Fibroblast of mammary gland (primary cell): ENCODE data around the gene SRGAP1.
"Not testable (repeated sequence)": the region's sequence is repeated elsewhere in the genome, so short reads cannot be mapped to it uniquely, and the experiment has no call there.

Experiments used
- DNase-seq: peaks from one replicate; pipeline ENCODE4 v3.0.0-alpha.2; 2010; ENCODE audit warnings: low read depth
- H3K4me3 ChIP-seq: 2 replicates; pipeline ENCODE4 v1.5.1; 2011; ENCODE audit warnings: low read depth, mild to moderate bottlenecking, low read length, moderate library complexity; ENCODE audit not compliant: control insufficient read depth
- TF ChIP-seq, protein P1 (sequence below): conservative IDR thresholded peaks from 2 replicates; pipeline ENCODE4 v1.5.1; 2011; ENCODE audit warnings: low read depth, low read length, inconsistent platforms; ENCODE audit not compliant: control insufficient read depth, insufficient read depth

The SRGAP1 gene

DNA sequence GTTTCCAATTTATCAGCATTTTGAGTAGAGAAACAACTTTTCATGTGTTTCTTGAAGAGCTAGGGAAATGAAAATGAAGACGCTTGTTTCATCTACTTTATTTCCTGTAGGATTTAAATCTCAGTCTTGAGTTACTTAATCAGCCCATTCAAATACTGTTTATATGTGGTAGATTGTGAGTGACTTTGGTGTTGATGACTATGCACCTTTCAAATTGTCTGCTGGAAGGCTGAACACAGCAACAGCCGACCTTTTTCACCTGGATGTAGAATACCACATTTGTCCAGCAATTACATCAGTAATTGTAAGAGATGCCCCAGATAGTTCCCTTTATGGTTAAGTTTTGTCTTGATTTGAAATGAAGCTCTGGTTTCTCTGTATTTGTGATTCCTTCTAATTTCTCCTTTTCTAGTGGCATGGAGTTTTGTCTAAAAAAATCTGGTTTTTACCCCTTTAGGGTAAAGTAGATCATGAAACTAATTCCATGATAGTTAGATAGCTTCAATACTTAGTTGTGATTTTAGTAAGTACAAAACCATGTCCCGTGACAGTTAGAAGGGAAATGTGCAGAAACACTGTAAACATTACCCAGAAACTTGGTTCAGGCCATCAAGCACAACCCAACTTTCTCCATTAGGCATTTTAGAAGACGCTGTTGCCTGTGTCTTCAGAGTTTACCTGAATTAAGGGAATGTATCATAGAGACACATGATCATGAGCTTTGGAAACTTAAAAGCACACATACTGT lies 165.0 kb downstream of the SRGAP1 start:
- H3K4me3 ChIP-seq = no peak overlapping the region
- TF ChIP-seq, protein P1, sequence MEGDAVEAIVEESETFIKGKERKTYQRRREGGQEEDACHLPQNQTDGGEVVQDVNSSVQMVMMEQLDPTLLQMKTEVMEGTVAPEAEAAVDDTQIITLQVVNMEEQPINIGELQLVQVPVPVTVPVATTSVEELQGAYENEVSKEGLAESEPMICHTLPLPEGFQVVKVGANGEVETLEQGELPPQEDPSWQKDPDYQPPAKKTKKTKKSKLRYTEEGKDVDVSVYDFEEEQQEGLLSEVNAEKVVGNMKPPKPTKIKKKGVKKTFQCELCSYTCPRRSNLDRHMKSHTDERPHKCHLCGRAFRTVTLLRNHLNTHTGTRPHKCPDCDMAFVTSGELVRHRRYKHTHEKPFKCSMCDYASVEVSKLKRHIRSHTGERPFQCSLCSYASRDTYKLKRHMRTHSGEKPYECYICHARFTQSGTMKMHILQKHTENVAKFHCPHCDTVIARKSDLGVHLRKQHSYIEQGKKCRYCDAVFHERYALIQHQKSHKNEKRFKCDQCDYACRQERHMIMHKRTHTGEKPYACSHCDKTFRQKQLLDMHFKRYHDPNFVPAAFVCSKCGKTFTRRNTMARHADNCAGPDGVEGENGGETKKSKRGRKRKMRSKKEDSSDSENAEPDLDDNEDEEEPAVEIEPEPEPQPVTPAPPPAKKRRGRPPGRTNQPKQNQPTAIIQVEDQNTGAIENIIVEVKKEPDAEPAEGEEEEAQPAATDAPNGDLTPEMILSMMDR = no peak
- DNase-seq = no peak

DNA sequence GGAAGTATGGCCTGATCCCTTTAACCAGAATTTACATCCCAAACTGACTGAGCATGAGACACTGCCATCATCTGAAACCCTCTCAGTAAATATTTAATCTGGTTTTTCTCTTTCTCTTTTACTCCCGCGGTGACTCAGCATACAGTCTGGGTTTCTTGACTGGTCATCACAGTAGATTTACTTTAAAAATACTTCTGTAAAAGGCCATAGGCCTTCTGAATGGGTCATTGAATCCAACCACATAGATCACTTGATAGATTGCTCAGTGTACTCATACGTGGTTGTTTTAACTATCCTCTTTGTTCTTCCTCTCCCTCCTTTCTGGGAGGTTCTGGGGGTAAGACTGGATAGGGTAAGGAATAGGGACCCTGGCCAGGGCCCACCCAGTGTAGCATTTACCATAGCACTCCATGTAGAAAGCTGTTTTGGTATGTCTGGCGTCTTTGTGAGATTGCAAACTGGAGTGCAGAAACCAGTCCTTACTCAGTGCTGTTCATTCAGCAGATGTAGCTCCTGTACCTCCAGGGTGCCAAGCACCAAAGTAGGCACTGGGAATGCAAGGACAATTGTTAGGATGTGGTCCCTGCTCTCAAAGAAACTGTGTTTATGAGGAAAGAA lies 165.7 kb downstream of the SRGAP1 start:
- TF ChIP-seq, protein P1 = no peak
- peak; percentile 75 for DNase-seq
- H3K4me3 ChIP-seq = no peak overlapping the region

DNA sequence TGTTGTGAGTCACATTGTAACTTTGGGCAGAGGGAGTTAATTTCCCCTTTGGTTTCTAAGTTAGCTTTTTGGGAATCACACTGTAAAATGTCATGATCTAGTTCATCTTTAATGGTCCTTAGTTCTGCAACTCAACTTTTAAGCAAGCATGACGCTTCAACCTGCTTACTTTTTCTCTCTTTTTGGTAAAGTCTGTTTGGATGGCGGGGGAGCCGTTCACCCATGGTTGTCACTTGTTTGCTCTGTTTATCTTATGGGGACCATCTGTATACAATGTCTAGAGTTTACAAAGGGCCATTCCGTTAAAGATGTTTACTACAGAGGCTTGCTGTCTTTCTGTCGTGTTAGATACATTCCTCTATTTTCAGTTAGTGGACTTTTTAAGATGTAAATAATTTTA lies 172.0 kb downstream of the SRGAP1 start:
- DNase-seq = no peak
- H3K4me3 ChIP-seq = no peak overlapping the region
- TF ChIP-seq, protein P1 = no peak

DNA sequence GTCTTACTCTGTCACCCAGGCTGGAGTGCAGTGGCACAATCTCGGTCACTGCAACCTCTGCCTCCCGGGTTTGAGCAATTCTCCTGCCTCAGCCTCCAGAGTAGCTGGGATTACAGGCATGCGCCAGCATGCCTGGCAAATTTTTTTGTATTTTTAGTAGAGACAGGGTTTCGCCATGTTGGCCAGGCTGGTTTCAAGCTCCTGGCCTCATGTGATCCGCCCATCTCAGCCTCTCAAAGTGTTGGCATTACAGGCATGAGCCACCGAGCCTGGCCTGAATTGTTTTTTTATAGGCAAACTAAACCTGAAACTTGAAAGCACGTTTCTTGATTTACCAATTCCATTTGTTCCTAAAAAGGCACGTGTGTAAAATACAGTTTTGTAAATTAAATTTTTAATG lies 173.6 kb downstream of the SRGAP1 start:
- not testable (repeated sequence) for H3K4me3 ChIP-seq, DNase-seq

DNA sequence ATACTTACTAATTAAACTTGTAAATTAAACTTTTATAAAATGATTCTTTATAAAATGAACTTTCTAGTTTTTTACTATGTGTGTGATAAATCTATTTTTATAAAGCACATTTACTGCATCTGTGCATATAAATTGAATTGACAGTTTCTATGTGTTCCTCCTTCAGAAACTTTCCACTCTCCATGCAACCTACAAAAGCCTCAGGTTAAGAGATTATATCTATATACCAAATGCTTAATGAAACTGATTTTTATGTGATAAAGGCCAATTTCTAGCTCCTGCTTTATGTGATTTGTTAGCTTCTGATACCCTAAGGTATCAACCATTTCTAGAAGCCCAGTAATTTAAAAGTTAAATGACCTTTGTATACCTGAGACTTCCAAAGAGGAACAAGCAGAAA lies 174.0 kb downstream of the SRGAP1 start:
- H3K4me3 ChIP-seq = no peak overlapping the region
- no peak for DNase-seq
- TF ChIP-seq, protein P1 = no peak

DNA sequence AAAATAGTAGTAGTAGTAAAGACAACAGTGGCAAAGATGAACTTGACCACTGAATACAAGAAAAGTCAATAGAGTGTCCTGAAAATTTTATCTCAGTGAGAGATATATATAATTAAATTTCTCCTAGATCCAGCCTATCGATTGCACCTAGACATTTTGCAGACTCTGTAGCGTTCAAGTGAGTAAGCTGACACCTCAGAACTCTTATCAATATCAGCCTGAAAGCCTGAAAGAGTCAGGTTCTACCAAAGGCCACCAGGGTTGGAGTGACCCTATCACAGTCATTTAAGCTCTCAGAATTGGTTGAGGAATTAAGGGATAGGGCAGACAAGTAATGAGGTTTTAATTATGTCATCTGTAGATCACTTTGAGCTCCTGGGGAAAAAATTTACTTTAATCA lies 174.6 kb downstream of the SRGAP1 start:
- DNase-seq = no peak
- TF ChIP-seq, protein P1 = no peak
- no peak overlapping the region for H3K4me3 ChIP-seq

DNA sequence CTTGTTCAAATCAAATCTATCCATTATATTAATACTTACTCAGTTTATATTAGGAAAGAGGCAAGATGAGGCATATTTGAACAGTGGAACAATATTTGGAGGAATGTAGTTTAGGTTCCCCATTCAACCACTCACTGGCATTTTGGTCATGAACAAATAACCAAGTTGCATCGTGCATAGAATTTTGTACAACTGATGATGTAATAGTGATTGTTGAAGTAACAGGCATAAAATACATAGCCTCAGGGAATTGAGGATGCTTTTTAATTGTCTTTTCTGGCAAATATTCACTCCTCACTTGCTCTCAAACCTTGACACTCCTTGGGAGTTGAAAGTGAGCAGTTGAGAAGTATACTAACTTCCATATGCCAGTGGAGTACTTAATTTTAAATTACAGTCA lies 175.2 kb downstream of the SRGAP1 start:
- no peak overlapping the region for H3K4me3 ChIP-seq
- TF ChIP-seq, protein P1 = no peak
- DNase-seq = no peak
